Lower leg skin (tissue), 4 donors: ENCODE results near the gene SYCE3. TPM values are rescaled to one million over a fixed set of nuclear protein-coding genes. Genes with fewer than 3 reads are reported as not detected.

Experiments
- DNase-seq, 2 donors: peaks; one replicate each; pipeline ENCODE4 v3.0.0-alpha.2; 2019; ENCODE audit warnings: low spot score in 2 of 2
- H3K4me3 ChIP-seq: fragments of 200-600 bp; sonication (generic); 2 replicates; pipeline ENCODE4 v1.5.1; 2017; ENCODE audit warnings: mild to moderate bottlenecking, low read depth; ENCODE audit not compliant: poor library complexity, severe bottlenecking
- POLR2A ChIP-seq, 2 donors: fragments of 450-650 bp; IDR thresholded peaks; one replicate each; pipeline ENCODE4 v1.6.1; 2016 to 2017; ENCODE audit warnings: antibody characterized with exemption in 2 of 2, mild to moderate bottlenecking in 1 of 2, moderate library complexity in 1 of 2
- WGBS, 2 donors: methylation state at CpG; one replicate each; pipeline ENCODE4 v1.1.5; 2018; 5-methylcytosine and 5-hydroxymethylcytosine counted together
- intact Hi-C: fragments of 100-400 bp; cut with DNase I; formaldehyde crosslinking; loops from one replicate; pipeline ENCODE4 v1.15.0; 2023; ENCODE audit warnings: low total_unique reads
- total RNA-seq, 4 donors: library from RNA; depleted of rRNA; stranded (reverse); fragments of >200 nt; gene quantifications; one replicate each; pipeline ENCODE4 v1.1.0, GENCODE V29; 2016
- TF ChIP-seq, protein P1 (sequence below), 3 donors: fragments of 450-650 bp; IDR thresholded peaks; one replicate each; pipeline ENCODE4 v1.5.1; 2016; ENCODE audit warnings: antibody characterized with exemption in 3 of 3, mild to moderate bottlenecking in 3 of 3, moderate library complexity in 2 of 3

SYCE3 gene
- total RNA-seq, 4 donors from 2014 or later = not detected

DNA sequence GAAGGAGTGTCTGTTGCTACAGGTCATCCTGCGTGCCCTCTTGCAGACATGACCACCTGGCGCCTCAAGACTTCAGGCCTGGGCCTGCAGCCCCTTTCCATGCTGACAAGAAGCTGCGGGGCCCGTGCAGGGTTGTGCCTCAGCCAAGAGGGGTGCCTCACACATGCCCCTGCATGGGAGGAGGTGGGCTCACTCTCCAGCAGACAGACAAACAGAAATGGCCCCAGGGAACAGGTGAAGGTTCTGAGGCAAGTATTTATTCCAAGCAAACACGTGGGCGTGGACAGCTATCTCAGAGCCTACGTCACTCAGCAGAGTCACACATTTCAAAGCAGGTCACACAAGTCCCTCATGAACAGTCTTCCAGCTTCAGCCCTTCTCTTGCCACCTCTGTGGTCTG lies 5.9 kb upstream of the SYCE3 start:
- intact Hi-C loops = no loop called here
- WGBS, 2 donors = 70 to 71% methylated on average over 7 of the region's 7 CpGs
- no peak overlapping the region for H3K4me3 ChIP-seq
- TF ChIP-seq, protein P1, sequence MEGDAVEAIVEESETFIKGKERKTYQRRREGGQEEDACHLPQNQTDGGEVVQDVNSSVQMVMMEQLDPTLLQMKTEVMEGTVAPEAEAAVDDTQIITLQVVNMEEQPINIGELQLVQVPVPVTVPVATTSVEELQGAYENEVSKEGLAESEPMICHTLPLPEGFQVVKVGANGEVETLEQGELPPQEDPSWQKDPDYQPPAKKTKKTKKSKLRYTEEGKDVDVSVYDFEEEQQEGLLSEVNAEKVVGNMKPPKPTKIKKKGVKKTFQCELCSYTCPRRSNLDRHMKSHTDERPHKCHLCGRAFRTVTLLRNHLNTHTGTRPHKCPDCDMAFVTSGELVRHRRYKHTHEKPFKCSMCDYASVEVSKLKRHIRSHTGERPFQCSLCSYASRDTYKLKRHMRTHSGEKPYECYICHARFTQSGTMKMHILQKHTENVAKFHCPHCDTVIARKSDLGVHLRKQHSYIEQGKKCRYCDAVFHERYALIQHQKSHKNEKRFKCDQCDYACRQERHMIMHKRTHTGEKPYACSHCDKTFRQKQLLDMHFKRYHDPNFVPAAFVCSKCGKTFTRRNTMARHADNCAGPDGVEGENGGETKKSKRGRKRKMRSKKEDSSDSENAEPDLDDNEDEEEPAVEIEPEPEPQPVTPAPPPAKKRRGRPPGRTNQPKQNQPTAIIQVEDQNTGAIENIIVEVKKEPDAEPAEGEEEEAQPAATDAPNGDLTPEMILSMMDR (IDR thresholded peaks at IDR 0.05) = no peak
- TF ChIP-seq POLR2A (IDR thresholded peaks at IDR 0.05) = no peak
- no peak for DNase-seq

DNA sequence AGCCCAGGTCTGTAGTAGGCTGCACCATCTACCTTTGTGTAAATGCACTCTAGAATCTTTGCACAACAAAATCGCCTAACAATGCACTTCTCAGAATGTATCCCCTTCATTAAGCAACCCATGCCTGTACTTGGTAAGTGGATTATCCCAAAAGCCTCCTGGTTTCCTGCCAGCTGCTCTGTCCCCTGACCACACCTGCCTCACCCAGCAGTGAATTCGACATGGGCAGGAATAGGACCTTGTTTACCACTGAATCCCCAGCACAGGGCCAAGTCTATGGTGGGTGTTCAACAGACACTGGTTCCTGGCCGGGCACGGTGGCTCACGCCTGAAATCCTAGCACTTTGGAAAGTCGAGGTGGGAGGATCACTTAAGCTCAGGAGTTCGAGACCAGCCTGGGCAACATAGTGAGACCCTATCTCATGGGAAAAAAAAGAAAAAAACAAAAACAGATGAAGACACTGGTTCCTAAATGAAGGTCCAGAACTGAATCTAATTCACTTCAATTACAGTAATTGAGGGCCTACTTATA lies 5.1 kb upstream of the SYCE3 start:
- DNase-seq = no peak
- intact Hi-C loops = no loop called here
- 92 to 94% methylated on average over 7 of the region's 7 CpGs for WGBS, 2 donors

DNA sequence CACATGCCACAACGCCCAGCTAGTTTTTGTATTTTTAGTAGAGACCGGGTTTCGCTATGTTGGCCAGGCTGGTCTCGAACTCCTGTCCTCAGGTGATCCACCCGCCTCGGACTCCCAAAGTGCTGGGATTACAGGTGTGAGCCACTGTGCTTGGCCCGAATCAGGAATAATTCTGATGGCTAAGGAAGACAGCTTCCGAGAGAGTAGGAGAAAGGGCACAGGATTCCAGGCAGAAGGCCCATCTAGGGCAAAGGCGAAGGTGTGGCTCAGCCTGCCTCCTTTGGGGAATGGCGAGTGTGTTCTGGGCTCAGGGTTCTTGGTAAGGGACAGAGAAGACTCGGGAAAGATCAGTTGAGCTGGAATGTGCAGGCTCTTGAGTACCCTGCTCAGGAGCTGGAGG lies 1.6 kb upstream of the SYCE3 start:
- TF ChIP-seq POLR2A (IDR thresholded peaks at IDR 0.05) = no peak
- TF ChIP-seq, protein P1 (IDR thresholded peaks at IDR 0.05) = no peak
- no peak overlapping the region for H3K4me3 ChIP-seq
- 81 to 84% methylated on average over 11 of the region's 11 CpGs for WGBS, 2 donors
- intact Hi-C loops = no loop called here
- DNase-seq = no peak

More for the DNA sequence above, 5.1 kb upstream of the SYCE3 start:
- no peak for TF ChIP-seq POLR2A (IDR thresholded peaks at IDR 0.05)
- TF ChIP-seq, protein P1 (IDR thresholded peaks at IDR 0.05) = no peak
- H3K4me3 ChIP-seq = no peak overlapping the region

DNA sequence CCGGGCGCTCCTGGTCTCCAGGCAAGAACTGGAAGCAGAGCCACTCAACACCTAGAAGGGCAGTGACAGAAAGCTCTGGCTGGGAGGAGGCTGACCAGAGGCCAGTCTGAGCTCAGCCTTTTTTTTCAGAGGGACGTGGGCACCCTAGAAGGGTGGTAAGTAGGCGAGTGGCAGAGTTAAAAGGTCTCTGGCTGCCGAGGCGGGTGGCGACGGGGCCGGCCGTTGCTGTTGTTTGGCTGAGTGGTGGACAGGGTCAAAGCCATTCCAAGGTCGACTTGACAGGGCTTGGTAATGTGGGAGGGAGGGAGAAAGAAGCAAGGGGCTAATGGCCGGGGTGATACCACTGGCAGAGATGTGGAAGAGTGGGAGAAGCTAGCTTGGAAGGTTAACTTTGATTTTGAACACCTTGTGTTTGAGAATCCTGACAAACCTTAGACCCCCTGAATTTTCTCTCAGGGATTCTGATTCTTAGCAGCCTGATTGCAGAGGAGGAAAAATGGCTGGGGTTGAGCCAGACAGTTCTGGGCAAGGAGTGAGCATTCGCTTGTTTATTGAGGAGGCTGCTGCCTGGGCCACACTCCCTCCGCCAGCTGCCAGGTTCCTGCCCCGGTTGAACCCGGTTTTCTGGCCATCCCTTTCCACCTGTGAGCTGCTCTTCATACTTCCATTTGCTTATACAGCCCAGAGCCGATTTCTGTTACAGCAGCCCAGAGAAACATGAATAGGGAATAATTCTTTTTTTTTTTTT lies 868 bp upstream of the SYCE3 start:
- DNase-seq = no peak
- intact Hi-C loops = no loop called here
- H3K4me3 ChIP-seq = peak overlapping the region; percentile 29
- TF ChIP-seq POLR2A (IDR thresholded peaks at IDR 0.05) = no peak
- TF ChIP-seq, protein P1 (IDR thresholded peaks at IDR 0.05) = no peak
- WGBS, 2 donors = 19 to 20% methylated on average over 17 of the region's 17 CpGs

DNA sequence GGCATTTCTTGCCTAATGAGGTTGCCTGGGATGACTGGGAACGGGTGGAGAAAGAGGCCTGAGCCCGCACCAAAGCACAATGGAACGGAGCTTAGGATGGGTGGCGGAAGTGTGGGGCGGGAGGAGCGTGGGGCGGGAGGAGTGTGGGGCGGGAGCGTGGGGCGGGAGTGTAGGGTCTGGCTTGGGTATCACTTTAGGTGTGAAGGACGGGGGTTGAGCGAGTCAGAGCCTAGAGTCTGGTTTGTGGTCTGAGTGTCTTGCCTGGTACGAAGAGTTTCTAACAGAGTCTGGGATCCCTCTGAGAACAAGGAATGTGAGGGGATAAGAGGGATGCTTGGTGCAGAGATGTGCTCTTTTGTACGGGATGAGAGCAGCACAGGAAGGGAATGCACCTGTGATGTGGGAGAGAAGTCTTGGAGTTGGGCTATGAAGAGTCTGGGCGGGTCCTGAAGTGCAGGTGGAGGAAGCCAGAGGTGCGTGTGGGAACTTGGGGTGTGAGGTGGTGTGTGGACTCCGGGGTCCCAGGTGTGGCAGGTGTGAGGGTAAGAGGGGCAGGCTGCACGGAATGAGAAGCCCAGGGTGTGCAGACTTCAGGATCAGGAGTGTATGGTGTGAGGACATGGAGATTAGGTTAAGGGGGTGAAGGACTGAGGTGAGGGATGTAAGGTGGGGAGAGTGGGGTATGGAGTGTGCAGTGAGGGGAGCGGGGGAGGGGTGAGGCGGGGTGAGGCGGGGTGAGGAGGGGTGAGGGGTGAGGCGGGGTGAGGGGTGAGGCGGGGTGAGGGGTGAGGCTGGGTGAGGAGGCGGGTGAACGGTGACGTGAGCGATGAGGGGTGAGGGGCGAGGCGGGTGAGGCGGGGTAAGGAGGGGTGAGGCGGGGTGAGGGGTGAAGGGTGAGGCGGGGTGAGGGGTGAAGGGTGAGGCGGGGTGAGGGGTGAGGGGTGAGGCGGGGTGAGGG lies 1.0 kb downstream of the SYCE3 start:
- 72 to 74% methylated on average over 18 to 19 of the region's 34 CpGs for WGBS, 2 donors
- intact Hi-C loops = no loop called here
- TF ChIP-seq POLR2A (IDR thresholded peaks at IDR 0.05) = no peak
- TF ChIP-seq, protein P1 (IDR thresholded peaks at IDR 0.05) = no peak
- no peak overlapping the region for H3K4me3 ChIP-seq
- DNase-seq = no peak
